Activated CD4-positive, alpha-beta T cell treated with anti-CD3 and anti-CD28 coated beads, Interleukin-2, amount 10 ng/mL, durations not matched to agents 7 days and 5 days (primary cell): ENCODE measurements around the gene CCNG2. TPM values are rescaled to one million over a fixed set of nuclear protein-coding genes. Genes with fewer than 3 reads are reported as not detected.

ENCODE experiments used
- CTCF ChIA-PET: fragments of 350-600 bp; sonication (Branson Sonifier 250); formaldehyde crosslinking; loops from one replicate; lab custom pipeline; 2021; ENCODE audit warnings: antibody characterized with exemption; lab: Charles Lee
- POLR2A ChIA-PET: fragments of 350-600 bp; sonication (Branson Sonifier 250); formaldehyde crosslinking; loops from one replicate; lab custom pipeline; 2021; ENCODE audit warnings: antibody characterized with exemption; lab: Charles Lee
- DNase-seq: peaks from one replicate; pipeline ENCODE4 v3.0.0-alpha.2; 2020
- H3K27ac Mint-ChIP-seq: one replicate; pipeline ENCODE4 v1.8.0; 2021; ENCODE audit warnings: mild to moderate bottlenecking, moderate library complexity, mixed read lengths
- H3K27me3 Mint-ChIP-seq: one replicate; pipeline ENCODE4 v1.8.0; 2021; ENCODE audit warnings: mixed read lengths
- H3K36me3 Mint-ChIP-seq: one replicate; pipeline ENCODE4 v1.8.0; 2021; ENCODE audit warnings: low read depth, mixed read lengths
- H3K4me1 Mint-ChIP-seq: one replicate; pipeline ENCODE4 v1.8.0; 2021; ENCODE audit warnings: mixed read lengths
- H3K4me3 Mint-ChIP-seq: one replicate; pipeline ENCODE4 v1.8.0; 2021; ENCODE audit warnings: mild to moderate bottlenecking, moderate library complexity, mixed read lengths
- H3K9me3 Mint-ChIP-seq: one replicate; pipeline ENCODE4 v1.8.0; 2021; ENCODE audit warnings: mixed read lengths
- total RNA-seq, 2 experiments: library from RNA; stranded (reverse); gene quantifications; one replicate each; pipeline ENCODE4 v1.2.3, GENCODE V29; 2021

The CCNG2 gene
- total RNA-seq, 2 experiments from 2014 or later, result 28.1 to 31.5 TPM

GRCh38 chr4:77151241-77151640, 5.8 kb upstream of the CCNG2 start:
- Mint-ChIP-seq H3K9me3 (no peaks in the 10 kb centered on the region), H3K27me3 (no peaks in the 10 kb centered on the region), H3K4me1 (peaks cover 33% of the 10 kb centered on the region), H3K27ac (no peak overlapping the region), H3K36me3 (no peaks in the 10 kb centered on the region), H3K4me3 (no peak overlapping the region)
- no peak for DNase-seq
- POLR2A ChIA-PET, result no interaction called here
- CTCF ChIA-PET, result no interaction called here

DNA sequence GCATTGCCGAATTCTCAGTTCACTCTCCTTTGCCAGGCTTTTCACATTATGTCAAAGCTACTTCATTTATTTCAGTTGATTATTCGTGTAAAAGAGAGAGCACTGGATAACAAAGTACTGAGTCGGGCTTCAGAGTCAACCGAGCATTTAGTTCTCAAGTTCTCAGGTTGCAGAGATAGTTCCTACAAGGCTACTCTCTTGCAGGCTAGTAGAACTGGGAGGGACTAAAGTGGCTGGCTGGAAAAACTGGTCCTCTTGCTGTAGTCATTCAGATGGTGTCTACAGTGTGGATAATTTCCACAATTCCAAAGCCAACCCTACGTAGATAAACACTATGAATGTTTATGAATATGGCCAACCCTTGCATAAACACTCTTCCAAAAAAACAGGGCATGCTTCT, 4.6 kb upstream of the CCNG2 start:
- Mint-ChIP-seq H3K4me3 (no peak overlapping the region), H3K36me3 (no peaks in the 10 kb centered on the region), H3K4me1 (peaks cover 27% of the 10 kb centered on the region), H3K27ac (no peak overlapping the region), H3K9me3 (no peaks in the 10 kb centered on the region), H3K27me3 (no peaks in the 10 kb centered on the region)
- no peak for DNase-seq
- ChIA-PET POLR2A (no interaction called here), CTCF (interaction anchor here (1.3 kb wide), 1 partner anchor 21 kb away, joined by 3 read pairs; no protein-coding TSS in a partner anchor)

GRCh38 chr4:77153006-77153405, 4.0 kb upstream of the CCNG2 start:
- Mint-ChIP-seq H3K27ac (peak overlapping the region; percentile 57), H3K4me3 (no peak overlapping the region), H3K9me3 (no peaks in the 10 kb centered on the region), H3K27me3 (no peaks in the 10 kb centered on the region), H3K4me1 (peaks cover 27% of the 10 kb centered on the region), H3K36me3 (no peaks in the 10 kb centered on the region)
- ChIA-PET CTCF (interaction anchor here (1.2 to 1.3 kb wide), 2 partner anchors 8 to 21 kb away, joined by 3 read pairs; no protein-coding TSS in a partner anchor), POLR2A (no interaction called here)
- DNase-seq, result no peak

DNA sequence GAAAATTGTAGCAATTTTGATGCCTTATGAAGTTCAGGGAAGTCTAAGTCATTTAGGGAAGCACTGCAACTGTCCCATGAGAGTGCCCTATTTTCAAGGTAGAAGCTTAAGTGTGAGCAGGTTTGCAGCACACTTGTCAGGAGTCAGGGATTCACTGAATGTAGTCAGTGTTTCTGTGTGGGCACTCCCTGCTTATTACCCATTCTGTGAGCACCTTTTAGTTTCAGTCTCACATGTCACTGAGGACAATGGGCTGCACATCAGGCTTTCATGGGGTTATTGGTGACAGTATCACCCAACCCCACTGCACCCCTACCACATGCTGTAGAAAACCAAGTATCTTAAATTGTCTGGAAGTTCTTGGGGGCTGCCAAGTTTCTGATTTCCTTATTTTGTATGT, 2.9 kb upstream of the CCNG2 start:
- Mint-ChIP-seq H3K4me3 (no peak overlapping the region), H3K27me3 (no peaks in the 10 kb centered on the region), H3K36me3 (peaks cover 7% of the 10 kb centered on the region), H3K4me1 (peaks cover 35% of the 10 kb centered on the region), H3K27ac (no peak overlapping the region), H3K9me3 (no peaks in the 10 kb centered on the region)
- no peak for DNase-seq
- ChIA-PET CTCF (interaction anchor here (0.9 to 2.2 kb wide), 3 partner anchors 8 to 22 kb away, joined by 3 to 7 read pairs (median 3); no protein-coding TSS in a partner anchor), POLR2A (no interaction called here)

- Mint-ChIP-seq H3K27ac (peak overlapping the region; percentile 31), H3K27me3 (no peaks in the 10 kb centered on the region), H3K36me3 (peaks cover 14% of the 10 kb centered on the region), H3K9me3 (no peaks in the 10 kb centered on the region), H3K4me1 (peaks cover 40% of the 10 kb centered on the region), H3K4me3 (no peak overlapping the region)
- ChIA-PET CTCF (interaction anchor here (0.8 to 2.2 kb wide), 5 partner anchors 8 to 172 kb away, joined by 3 to 7 read pairs (median 3); no protein-coding TSS in a partner anchor), POLR2A (no interaction called here)
- no peak for DNase-seq
These were observed 2.1 kb upstream of the CCNG2 start for GRCh38 chr4:77154761-77155499.

DNA sequence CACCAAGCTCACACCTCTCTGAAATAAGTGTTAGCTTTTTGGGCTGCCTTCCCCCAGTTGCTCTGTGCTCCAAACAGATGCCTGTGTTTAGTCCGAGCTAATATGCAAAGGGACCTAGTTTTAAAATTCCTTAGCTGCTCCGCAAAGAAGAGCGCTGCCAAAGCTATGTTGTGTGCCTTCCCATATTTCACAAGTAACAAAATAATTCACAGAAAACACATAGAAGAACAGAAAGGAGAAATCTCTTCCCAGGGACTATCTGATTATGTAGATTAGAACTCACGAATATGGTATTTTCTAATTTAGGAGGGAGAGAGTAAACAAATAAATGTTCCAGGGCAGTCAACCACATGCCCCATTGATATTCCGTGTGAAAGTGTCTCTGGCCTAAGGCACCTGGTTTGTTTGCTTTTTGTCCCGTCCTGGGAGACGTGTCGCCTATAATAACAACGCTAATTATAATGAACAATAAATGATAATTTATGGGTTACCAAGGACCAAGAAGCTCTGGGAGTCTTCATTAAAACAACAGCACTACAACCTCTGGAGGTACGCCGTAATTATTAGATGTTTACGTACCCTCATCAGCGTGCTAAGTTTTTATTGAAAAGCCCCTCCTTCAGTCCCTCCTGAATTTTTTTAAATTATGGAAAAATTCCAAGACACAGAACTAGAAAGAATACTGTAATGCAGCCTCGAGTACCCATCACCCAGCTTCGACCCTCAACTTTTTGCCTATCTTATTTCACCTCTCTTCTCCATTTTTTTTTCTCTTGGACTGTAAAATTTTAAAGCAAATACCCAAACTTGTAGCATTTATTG, 1.2 kb upstream of the CCNG2 start:
- Mint-ChIP-seq H3K36me3 (peaks cover 17% of the 10 kb centered on the region), H3K27me3 (no peaks in the 10 kb centered on the region), H3K4me1 (peaks cover 43% of the 10 kb centered on the region), H3K4me3 (peak overlapping the region; percentile 88), H3K27ac (peak overlapping the region; percentile 95), H3K9me3 (no peaks in the 10 kb centered on the region)
- CTCF ChIA-PET, result interaction anchor here (0.8 to 2.2 kb wide), 5 partner anchors 7 to 173 kb away, joined by 3 to 7 read pairs (median 3); no protein-coding TSS in a partner anchor
- POLR2A ChIA-PET, result no interaction called here
- DNase-seq, result no peak

GRCh38 chr4:77156533-77156911, 485 bp upstream of the CCNG2 start:
- Mint-ChIP-seq H3K4me3 (peak overlapping the region; percentile 88), H3K9me3 (no peaks in the 10 kb centered on the region), H3K27ac (peak overlapping the region; percentile 95), H3K36me3 (peaks cover 18% of the 10 kb centered on the region), H3K4me1 (peaks cover 43% of the 10 kb centered on the region), H3K27me3 (no peaks in the 10 kb centered on the region)
- peak; percentile 98 for DNase-seq
- ChIA-PET CTCF (interaction anchor here (2.2 kb wide), 1 partner anchor 10 kb away, joined by 7 read pairs; no protein-coding TSS in a partner anchor), POLR2A (interaction anchor here (0.7 kb wide), 1 partner anchor 161 kb away, joined by 3 read pairs; no protein-coding TSS in a partner anchor)

GRCh38 chr4:77157859-77158486, 966 bp downstream of the CCNG2 start:
- ChIA-PET CTCF (interaction anchor here (2.1 kb wide), 1 partner anchor 62 kb away, joined by 5 read pairs; no protein-coding TSS in a partner anchor), POLR2A (no interaction called here)
- DNase-seq, result peak; percentile 77
- Mint-ChIP-seq H3K4me1 (peaks cover 45% of the 10 kb centered on the region), H3K36me3 (peaks cover 31% of the 10 kb centered on the region), H3K9me3 (no peaks in the 10 kb centered on the region), H3K4me3 (peak overlapping the region; percentile 88), H3K27me3 (no peaks in the 10 kb centered on the region), H3K27ac (peak overlapping the region; percentile 87)

DNA sequence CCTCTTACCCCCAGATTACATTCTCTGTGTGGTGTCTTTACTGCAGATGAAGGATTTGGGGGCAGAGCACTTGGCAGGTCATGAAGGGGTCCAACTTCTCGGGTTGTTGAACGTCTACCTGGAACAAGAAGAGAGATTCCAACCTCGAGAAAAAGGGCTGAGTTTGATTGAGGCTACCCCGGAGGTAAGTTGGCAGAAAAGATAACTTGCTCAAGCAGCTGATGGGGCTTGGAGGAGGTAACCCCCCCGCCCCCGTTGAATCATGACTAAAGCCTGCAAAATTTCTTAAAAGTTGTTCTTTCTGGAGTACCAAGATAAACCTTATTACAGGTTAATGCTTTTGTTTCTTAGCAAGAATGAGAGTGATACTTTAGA, 1.5 kb downstream of the CCNG2 start:
- peaks cover 48% of the 10 kb centered on the region for H3K4me1 Mint-ChIP-seq

DNA sequence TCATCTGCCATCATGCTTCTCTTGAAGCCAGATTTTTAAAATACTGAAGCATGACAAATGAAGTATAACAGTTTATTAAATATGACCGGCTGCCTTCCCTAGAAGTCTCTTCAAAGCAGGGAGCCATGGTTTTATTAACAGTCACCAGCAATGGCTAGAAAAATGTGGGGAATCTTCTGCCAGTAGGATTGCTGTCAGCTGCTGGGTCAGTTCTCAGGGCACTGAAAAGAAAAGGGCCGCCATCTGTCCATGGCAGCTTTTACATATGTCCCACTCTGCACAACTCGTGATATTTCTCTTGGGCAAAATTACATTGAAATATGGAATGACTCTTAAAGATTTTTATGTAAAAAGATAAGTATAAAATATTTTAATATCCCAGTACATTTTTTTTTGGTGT, 2.8 kb downstream of the CCNG2 start:
- Mint-ChIP-seq H3K27me3 (no peaks in the 10 kb centered on the region), H3K9me3 (no peaks in the 10 kb centered on the region), H3K27ac (no peak overlapping the region), H3K4me3 (no peak overlapping the region), H3K36me3 (peaks cover 48% of the 10 kb centered on the region), H3K4me1 (peaks cover 44% of the 10 kb centered on the region)
- POLR2A ChIA-PET, result no interaction called here
- CTCF ChIA-PET, result interaction anchor here (0.6 to 0.7 kb wide), 4 partner anchors 45 to 858 kb away, joined by 3 to 5 read pairs (median 4); no protein-coding TSS in a partner anchor
- DNase-seq, result no peak

More for the DNA sequence above, 1.5 kb downstream of the CCNG2 start:
- peaks cover 36% of the 10 kb centered on the region for H3K36me3 Mint-ChIP-seq
- no peaks in the 10 kb centered on the region for H3K27me3 Mint-ChIP-seq
- peak overlapping the region; percentile 88 for H3K4me3 Mint-ChIP-seq
- no peak for DNase-seq
- CTCF ChIA-PET, result interaction anchor here (2.1 kb wide), 1 partner anchor 62 kb away, joined by 5 read pairs; no protein-coding TSS in a partner anchor
- H3K9me3 Mint-ChIP-seq, result no peaks in the 10 kb centered on the region
- H3K27ac Mint-ChIP-seq, result peak overlapping the region; percentile 78
- POLR2A ChIA-PET, result no interaction called here

DNA sequence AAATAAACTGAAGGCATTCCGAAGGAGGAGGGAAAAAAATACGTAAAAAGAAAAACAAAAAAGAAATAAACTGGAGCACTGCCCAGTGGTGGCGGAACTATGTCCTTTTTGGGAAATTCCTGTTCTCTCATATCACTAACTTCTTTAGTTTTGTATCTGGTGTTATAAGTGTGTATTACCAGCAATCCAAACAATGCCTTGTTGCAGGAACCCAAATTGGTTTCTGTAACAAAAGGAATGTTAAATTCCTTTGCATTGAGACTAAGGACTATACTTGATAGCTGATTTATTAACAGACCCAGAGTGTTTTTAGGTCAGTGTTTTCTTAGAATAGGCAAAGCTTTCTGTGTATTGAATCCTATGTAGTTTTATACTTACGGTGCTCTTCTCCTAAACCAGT, 6.6 kb downstream of the CCNG2 start:
- Mint-ChIP-seq H3K9me3 (no peaks in the 10 kb centered on the region), H3K27ac (no peak overlapping the region), H3K36me3 (peaks cover 63% of the 10 kb centered on the region), H3K27me3 (no peaks in the 10 kb centered on the region), H3K4me1 (peaks cover 30% of the 10 kb centered on the region), H3K4me3 (no peak overlapping the region)
- ChIA-PET POLR2A (no interaction called here), CTCF (interaction anchor here (0.6 to 1.1 kb wide), 4 partner anchors 9 to 1266 kb away, joined by 3 read pairs; no protein-coding TSS in a partner anchor)
- no peak for DNase-seq

DNA sequence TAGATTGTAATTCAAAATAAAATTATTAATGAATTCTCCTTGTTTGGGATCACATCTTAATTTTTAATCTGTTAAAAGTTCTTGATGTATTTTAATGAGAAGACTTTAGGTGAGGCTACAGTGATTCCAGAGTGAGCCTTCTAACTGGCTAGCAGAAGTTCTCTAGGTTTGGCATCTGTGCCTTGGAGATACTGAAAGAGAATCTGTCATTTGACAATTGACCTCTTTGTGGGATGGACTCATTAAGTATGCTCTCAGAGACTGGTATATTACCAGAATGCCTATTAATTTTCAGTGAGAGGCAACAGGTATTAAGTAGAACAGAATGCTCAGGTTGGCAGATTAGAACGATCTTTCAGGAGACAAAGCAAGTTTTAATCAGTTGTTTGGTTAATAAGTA, 10.2 kb downstream of the CCNG2 start:
- Mint-ChIP-seq H3K4me3 (no peak overlapping the region), H3K27ac (no peak overlapping the region), H3K36me3 (peaks cover 60% of the 10 kb centered on the region), H3K9me3 (no peaks in the 10 kb centered on the region), H3K27me3 (no peaks in the 10 kb centered on the region), H3K4me1 (peaks cover 16% of the 10 kb centered on the region)
- DNase-seq, result no peak
- ChIA-PET POLR2A (no interaction called here), CTCF (no interaction called here)
